H1 (cell line): ENCODE measurements around the gene HTRA2. TPM values are rescaled to one million over a fixed set of nuclear protein-coding genes. Genes with fewer than 3 reads are reported as not detected.

Source experiments
- CHD1 ChIP-seq: IDR thresholded peaks from 2 replicates; pipeline ENCODE4 v1.6.1; 2012; ENCODE audit warnings: low read depth, low read length, improper control_type of control experiment
- polyA plus RNA-seq, 7 experiments: library from polyadenylated mRNA; depleted of rRNA in 3 of 7; stranded (reverse) in 5 of 7; unstranded in 2 of 7; fragments of >200 nt in 5 of 7; fragments of 200-250 nt in 2 of 7; gene quantifications; 1 replicate in 5 of 7; 2 replicates in 1 of 7; 4 replicates in 1 of 7; pipeline versions ENCODE4 v1.2.1 to v1.2.3, GENCODE V29; 2011 to 2013; ENCODE audit warnings: missing spikeins in 2 of 7, mixed read lengths in 2 of 7
- total RNA-seq: library from RNA; stranded (reverse); fragmentation: NEBNext Ultra II Directional; extraction: Animal tissue kit (Norgen Biotek cat#: 25700); gene quantifications from 2 replicates; pipeline ENCODE4 v1.2.1, GENCODE V29; 2021
- TF ChIP-seq, protein P1 (sequence below): IDR thresholded peaks from 2 replicates; pipeline ENCODE4 v1.6.1; 2012; ENCODE audit warnings: low read length, inconsistent platforms

The HTRA2 gene
- total and polyA plus RNA-seq, 2 of the 8 experiments (the other 6 are each of a cell fraction or from before 2014, with no cell fraction given), result 21.6 to 37.6 TPM

DNA sequence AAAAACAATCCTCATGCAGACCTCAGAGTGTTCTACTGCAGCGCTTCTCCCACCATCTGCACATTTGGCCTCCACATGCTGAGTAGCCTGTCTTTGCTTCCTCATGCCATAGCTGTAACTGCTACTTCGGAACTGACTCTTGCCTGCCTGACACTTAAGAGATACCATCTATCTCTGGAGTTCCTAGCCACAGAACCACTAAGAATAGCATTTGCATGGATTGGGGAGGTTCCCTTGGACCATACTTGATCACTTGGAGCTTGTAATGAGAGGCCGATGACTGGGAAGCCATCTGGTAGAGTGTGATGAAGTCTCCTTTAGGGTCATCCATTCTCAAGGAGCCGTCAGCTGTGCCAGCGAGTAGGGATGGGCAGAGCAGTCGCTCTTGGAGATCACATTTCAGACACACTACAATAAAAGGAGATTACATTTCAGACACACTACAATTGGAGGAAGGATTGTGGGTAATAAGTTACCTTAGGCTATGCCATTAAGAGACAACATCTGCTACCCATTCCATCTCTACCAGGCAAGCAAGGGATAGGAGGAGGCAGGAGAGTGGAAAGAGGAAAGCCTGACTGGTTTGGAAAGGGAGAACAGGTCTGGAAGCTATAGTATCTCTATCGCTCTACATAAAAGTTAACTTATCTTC is 46.6 kb downstream of the HTRA2 start (continued):
- no peak for TF ChIP-seq CHD1
- TF ChIP-seq, protein P1, sequence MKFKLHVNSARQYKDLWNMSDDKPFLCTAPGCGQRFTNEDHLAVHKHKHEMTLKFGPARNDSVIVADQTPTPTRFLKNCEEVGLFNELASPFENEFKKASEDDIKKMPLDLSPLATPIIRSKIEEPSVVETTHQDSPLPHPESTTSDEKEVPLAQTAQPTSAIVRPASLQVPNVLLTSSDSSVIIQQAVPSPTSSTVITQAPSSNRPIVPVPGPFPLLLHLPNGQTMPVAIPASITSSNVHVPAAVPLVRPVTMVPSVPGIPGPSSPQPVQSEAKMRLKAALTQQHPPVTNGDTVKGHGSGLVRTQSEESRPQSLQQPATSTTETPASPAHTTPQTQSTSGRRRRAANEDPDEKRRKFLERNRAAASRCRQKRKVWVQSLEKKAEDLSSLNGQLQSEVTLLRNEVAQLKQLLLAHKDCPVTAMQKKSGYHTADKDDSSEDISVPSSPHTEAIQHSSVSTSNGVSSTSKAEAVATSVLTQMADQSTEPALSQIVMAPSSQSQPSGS, result no peak
